ENCODE results near the gene WDR5B.
"Not testable (repeated sequence)": the region's sequence is repeated elsewhere in the genome, so short reads cannot be mapped to it uniquely, and the experiment has no call there.

Gene WDR5B

DNA sequence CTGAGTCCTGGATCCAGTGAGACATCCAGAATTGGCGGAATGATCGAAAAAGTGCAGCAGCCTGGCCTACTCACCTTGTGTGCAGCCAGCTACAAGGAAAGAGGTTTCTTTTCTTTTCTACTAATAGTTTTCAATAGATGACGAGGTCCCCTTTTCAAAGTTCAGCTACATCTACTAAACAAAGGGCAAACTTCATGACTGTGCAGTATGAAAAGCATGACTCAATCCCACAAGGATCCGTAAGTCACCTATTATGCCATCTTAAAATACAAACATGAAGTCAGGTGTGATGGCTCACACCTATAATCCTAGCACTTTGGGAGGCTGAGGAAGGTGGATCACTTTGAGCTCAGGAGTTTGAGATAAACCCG lies 49.5 kb downstream of the WDR5B start:
- no peak for DNase-seq (ENCODE audit: low read depth, low spot score)

DNA sequence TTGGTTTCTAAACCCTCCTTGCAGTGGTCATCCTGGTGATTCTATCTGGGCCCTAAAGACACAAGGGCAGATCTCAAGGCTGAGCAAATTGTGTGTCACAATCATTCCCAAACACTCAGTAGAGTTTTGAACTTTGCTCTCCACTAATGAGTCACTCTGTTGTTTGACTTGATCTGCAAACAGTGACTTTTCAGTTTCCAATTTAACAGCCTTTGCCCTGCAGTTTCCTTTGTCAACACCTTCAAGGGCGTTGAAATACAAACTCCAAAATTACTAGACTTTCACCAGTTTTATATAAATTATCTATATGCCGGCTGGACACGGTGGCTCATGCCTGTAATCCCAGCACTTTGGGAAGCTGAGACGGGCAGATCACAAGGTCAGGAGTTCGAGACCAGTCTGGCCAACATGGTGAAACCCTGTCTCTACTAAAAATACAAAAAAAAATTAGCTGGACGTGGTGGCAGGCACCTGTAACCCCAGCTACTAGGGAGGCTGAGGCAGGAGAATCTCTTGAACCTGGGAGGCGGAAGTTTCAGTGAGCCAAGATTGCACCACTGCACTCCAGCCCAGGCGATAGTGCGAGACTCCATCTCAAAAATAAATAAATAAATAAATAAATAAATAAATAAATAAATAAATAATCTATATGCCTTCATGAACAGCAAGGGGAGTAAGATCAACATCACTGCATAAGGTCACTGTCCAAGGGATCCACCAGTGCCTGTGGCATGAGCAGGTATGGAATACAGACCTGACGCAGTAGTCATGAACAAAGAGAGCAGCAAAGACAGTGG lies 50.1 kb downstream of the WDR5B start:
- not testable (repeated sequence) for DNase-seq (ENCODE audit: low read depth, low spot score)

DNA sequence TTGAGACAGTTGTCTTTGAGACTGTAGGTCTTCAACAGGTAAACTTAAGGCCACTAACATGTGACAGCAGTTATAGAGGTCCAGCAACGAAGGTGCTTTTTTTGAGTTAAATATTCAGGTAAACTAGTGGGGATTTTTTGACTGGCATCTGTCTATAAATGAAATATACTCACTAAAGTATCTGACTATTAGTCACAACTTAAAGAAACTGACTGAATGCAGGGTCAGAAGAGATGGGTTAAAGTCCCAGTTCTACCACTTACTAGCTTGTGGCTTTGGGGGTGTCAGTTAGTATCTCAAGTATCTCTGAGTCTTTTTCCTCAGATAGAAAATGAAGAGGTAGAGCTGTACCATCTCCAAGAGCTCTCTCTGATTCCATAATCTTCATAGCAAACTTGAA lies 50.8 kb downstream of the WDR5B start:
- DNase-seq (ENCODE audit: low read depth, low spot score): no peak

DNA sequence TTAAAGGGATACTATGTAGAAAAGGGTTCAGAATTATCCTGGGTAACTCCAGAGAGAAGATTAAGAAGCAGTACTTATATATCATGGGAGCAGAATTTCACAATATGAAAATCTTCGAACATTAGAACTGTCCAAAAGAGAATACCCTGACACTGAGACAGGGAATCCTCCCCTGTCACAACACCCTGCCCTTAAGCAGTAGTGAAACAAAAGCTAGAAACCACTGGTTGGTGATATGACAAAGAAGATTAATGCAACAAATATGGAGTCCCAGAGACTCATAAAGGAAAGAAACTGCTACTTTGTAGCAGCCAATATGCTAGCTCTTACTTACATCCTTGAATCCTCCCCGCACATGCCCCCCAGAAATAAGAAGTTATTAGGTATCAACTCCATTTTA lies 51.4 kb downstream of the WDR5B start:
- no peak for DNase-seq (ENCODE audit: low read depth, low spot score)
